ENCODE results near the gene SLBP.

- TF ChIP-seq, protein P1, sequence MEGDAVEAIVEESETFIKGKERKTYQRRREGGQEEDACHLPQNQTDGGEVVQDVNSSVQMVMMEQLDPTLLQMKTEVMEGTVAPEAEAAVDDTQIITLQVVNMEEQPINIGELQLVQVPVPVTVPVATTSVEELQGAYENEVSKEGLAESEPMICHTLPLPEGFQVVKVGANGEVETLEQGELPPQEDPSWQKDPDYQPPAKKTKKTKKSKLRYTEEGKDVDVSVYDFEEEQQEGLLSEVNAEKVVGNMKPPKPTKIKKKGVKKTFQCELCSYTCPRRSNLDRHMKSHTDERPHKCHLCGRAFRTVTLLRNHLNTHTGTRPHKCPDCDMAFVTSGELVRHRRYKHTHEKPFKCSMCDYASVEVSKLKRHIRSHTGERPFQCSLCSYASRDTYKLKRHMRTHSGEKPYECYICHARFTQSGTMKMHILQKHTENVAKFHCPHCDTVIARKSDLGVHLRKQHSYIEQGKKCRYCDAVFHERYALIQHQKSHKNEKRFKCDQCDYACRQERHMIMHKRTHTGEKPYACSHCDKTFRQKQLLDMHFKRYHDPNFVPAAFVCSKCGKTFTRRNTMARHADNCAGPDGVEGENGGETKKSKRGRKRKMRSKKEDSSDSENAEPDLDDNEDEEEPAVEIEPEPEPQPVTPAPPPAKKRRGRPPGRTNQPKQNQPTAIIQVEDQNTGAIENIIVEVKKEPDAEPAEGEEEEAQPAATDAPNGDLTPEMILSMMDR (IDR thresholded peaks at IDR 0.05) = no peak
- TF ChIP-seq POLR2A (IDR thresholded peaks at IDR 0.05) = no peak
Measured at GRCh38 chr4:1745165-1745564, 33.0 kb upstream of the SLBP start.
